Chondrocyte (in vitro differentiated cells): ENCODE measurements around the gene AKAP12. TPM values are rescaled to one million over a fixed set of nuclear protein-coding genes. Genes with fewer than 3 reads are reported as not detected.

ENCODE experiments used
- DNase-seq: peaks from one replicate; pipeline ENCODE4 v3.0.0; 2021; ENCODE audit warnings: mixed read lengths, low spot score
- H3K27ac Mint-ChIP-seq: one replicate; pipeline ENCODE4 v1.8.0; 2021; ENCODE audit warnings: mild to moderate bottlenecking, moderate library complexity, mixed read lengths; ENCODE audit not compliant: unreplicated experiment
- H3K27me3 Mint-ChIP-seq: 2 replicates; pipeline ENCODE4 v1.8.0; 2021; ENCODE audit warnings: low read depth, mixed read lengths
- H3K36me3 Mint-ChIP-seq: 2 replicates; pipeline ENCODE4 v1.8.0; 2021; ENCODE audit warnings: low read depth, mixed read lengths
- H3K4me1 Mint-ChIP-seq: 2 replicates; pipeline ENCODE4 v1.8.0; 2021; ENCODE audit warnings: low read depth, mild to moderate bottlenecking, mixed read lengths
- H3K4me3 Mint-ChIP-seq: one replicate; pipeline ENCODE4 v1.8.0; 2021; ENCODE audit warnings: mild to moderate bottlenecking, moderate library complexity, mixed read lengths; ENCODE audit not compliant: unreplicated experiment
- H3K9me3 Mint-ChIP-seq: 2 replicates; pipeline ENCODE4 v1.8.0; 2021; ENCODE audit warnings: low read depth, mixed read lengths
- total RNA-seq: library from RNA; stranded (reverse); gene quantifications from 3 replicates; pipeline ENCODE4 v1.2.1, GENCODE V29; 2021
- TF ChIP-seq, protein P1 (sequence below): fragments of 200-600 bp; sonication (generic); IDR thresholded peaks from 2 replicates; pipeline ENCODE4 v1.5.0; 2021; ENCODE audit warnings: antibody characterized with exemption, mild to moderate bottlenecking, moderate library complexity

The AKAP12 gene
- total RNA-seq, 1 donor from 2014 or later = 176 TPM

DNA sequence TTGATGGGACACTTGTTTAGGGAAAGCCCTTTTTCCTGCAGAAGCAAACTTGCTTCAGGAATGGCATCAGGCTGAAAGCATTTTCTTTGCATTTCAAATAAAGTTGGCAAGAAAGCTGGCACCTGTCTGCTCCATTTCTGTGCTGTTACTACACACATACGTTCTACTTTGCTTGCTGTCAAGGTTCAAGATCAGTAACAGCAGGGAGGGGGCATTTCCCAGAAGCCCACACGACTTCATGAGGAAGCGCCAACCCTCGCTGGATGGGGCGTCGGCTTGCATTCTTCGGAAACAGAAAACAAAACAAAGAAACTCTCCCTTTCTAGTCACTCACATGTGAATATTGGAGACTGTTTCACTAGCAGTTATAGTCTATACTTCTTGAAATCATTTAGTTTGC, 46.4 kb downstream of the AKAP12 start:
- H3K36me3 Mint-ChIP-seq = peaks cover 4% of the 10 kb centered on the region
- TF ChIP-seq, protein P1, sequence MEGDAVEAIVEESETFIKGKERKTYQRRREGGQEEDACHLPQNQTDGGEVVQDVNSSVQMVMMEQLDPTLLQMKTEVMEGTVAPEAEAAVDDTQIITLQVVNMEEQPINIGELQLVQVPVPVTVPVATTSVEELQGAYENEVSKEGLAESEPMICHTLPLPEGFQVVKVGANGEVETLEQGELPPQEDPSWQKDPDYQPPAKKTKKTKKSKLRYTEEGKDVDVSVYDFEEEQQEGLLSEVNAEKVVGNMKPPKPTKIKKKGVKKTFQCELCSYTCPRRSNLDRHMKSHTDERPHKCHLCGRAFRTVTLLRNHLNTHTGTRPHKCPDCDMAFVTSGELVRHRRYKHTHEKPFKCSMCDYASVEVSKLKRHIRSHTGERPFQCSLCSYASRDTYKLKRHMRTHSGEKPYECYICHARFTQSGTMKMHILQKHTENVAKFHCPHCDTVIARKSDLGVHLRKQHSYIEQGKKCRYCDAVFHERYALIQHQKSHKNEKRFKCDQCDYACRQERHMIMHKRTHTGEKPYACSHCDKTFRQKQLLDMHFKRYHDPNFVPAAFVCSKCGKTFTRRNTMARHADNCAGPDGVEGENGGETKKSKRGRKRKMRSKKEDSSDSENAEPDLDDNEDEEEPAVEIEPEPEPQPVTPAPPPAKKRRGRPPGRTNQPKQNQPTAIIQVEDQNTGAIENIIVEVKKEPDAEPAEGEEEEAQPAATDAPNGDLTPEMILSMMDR = no peak
- no peaks in the 10 kb centered on the region for H3K27me3 Mint-ChIP-seq
- H3K9me3 Mint-ChIP-seq = no peaks in the 10 kb centered on the region
- H3K27ac Mint-ChIP-seq = peak overlapping the region; percentile 85
- DNase-seq = no peak
- H3K4me3 Mint-ChIP-seq = no peak overlapping the region
- H3K4me1 Mint-ChIP-seq = peaks cover 50% of the 10 kb centered on the region

DNA sequence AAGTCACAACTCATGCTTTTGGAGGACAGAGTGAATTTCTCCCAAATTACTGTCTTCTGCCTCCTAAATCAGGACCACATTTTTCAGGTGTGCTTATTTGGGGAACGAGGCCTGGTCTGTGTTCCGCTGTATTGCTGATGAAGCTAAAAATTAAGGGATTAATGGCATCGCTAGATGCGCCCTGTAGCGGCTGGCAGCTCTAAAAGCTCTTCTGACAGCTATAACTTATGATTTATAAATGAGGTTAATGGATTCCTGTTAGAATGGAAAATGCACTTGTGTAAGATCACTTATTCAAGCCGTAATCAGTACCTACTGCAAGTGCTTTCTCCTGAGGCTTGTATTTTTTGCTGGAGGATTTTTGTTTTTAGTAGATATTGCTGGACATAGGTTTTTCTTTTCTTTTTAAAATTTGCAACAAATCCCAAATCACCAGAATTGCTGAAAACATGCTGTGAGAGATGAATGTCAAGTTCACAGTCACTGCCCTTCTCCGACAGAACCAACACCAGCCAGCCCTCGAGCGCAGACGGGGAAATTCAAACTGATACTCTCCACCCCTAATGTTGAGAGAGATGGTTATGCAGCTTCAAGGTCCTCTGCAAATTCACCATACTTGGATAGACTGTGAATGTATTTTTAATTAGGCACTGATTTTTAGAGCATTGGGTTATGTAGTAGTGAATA, 49.1 kb downstream of the AKAP12 start:
- Mint-ChIP-seq H3K4me1 (peaks cover 64% of the 10 kb centered on the region), H3K4me3 (no peak overlapping the region), H3K27ac (no peak overlapping the region), H3K36me3 (peaks cover 4% of the 10 kb centered on the region), H3K9me3 (no peaks in the 10 kb centered on the region), H3K27me3 (no peaks in the 10 kb centered on the region)
- DNase-seq = no peak
- TF ChIP-seq, protein P1 = no peak

DNA sequence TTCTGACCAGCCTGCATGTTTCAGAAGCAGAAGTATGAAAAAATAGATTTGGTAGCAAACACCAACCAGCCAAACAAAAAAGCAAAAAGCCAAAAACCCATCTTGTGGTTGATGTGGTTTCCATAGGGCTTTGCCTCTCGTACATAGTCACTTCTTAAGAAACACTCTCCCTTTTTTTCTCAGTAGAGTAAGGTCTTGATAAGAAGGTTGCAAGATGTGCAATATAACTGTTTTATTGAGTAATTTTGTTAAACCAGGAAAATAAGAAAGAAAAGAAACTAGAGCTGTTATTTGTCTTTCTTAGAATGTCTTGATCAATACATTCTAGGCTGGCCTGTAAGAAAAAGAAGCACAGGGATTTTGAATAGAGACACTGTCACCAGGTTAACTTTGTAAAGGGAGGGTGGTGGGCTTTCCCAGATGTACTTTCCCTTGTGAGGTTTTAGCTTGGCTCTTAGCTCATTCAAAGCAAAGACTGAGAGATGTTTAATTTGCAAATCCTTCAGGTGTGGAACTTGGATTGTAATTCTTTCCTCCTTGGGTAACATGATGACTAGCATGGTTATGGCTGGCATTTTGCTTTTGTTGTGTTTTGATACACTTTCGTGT, 49.7 kb downstream of the AKAP12 start:
- no peak overlapping the region for H3K27ac Mint-ChIP-seq

DNA sequence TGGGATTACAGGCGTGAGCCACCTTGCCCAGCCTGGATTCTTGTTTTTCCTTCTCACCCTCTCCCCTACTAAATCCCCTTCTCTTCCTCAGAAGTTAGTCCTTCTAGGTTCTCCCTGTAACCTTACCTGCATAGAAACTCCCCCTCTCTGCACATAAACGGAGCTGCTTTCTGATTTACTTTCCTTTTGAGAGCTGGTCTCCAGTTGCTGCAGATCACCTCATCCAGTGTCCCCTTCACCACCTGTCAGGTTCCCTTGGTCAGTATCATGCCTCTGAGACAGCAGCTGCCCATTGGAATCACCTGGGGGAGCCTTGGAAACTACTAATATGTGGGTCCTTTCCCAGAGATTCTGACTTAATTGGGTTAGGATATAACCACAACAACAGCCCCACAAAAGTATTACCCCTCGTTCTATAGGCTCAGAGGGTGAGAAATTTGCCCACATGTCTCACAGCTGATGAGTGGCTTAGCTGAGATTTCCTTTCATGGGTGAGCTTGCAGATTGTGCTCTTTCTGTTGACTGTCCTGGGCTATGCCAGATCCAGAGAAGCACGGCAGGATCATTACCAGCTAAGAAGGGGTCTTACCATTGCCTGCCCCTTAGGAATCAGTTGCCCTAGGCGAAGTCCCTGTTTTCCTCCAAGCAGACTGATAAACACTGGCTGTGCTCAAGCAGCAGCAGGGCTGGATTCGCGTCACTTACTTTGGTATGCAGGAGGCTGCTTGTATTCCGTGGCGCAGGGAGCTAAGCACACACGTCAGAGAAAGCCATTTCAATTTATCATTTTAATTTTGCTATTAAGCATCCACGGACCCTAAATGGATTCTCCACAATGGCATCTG, 51.3 kb downstream of the AKAP12 start:
- H3K27ac Mint-ChIP-seq = peak overlapping the region; percentile 71
- H3K27me3 Mint-ChIP-seq = no peaks in the 10 kb centered on the region
- no peak for DNase-seq
- TF ChIP-seq, protein P1 = no peak
- peaks cover 66% of the 10 kb centered on the region for H3K4me1 Mint-ChIP-seq
- H3K4me3 Mint-ChIP-seq = no peak overlapping the region
- H3K36me3 Mint-ChIP-seq = peaks cover 2% of the 10 kb centered on the region
- H3K9me3 Mint-ChIP-seq = no peaks in the 10 kb centered on the region

More for the DNA sequence above, 49.7 kb downstream of the AKAP12 start:
- H3K27me3 Mint-ChIP-seq = no peaks in the 10 kb centered on the region
- DNase-seq = no peak
- H3K9me3 Mint-ChIP-seq = no peaks in the 10 kb centered on the region
- peaks cover 4% of the 10 kb centered on the region for H3K36me3 Mint-ChIP-seq
- peaks cover 66% of the 10 kb centered on the region for H3K4me1 Mint-ChIP-seq
- H3K4me3 Mint-ChIP-seq = no peak overlapping the region
- TF ChIP-seq, protein P1 = no peak

DNA sequence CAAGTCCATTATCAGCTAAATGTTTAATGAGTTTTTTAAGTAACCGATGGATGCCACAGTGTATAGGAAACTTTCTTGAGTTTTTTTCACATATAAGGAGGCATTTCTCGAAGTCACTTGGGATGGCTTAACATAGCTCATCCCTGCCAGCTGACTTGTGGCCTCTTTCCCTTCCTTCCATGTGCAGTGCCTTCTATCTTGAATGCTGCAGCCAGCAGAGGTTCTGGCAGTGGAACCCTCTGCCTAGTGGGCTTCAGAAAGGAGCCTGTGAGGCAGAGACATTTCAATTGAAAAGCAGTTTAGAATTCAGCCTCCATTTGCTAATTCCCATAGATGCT, 51.9 kb downstream of the AKAP12 start:
- DNase-seq = no peak
- no peaks in the 10 kb centered on the region for H3K27me3 Mint-ChIP-seq
- peak overlapping the region; percentile 71 for H3K27ac Mint-ChIP-seq
- no peaks in the 10 kb centered on the region for H3K9me3 Mint-ChIP-seq
- peaks cover 66% of the 10 kb centered on the region for H3K4me1 Mint-ChIP-seq
- TF ChIP-seq, protein P1 = no peak
- H3K36me3 Mint-ChIP-seq = peaks cover 2% of the 10 kb centered on the region
- H3K4me3 Mint-ChIP-seq = no peak overlapping the region
